Activated CD8-positive, alpha-beta T cell treated with anti-CD3 and anti-CD28 coated beads, Interleukin-2, amount 10 ng/mL, durations not matched to agents 7 days and 5 days (primary cell): ENCODE measurements around the gene RTN4R. TPM values are rescaled to one million over a fixed set of nuclear protein-coding genes. Genes with fewer than 3 reads are reported as not detected.
"Not testable (repeated sequence)": the region's sequence is repeated elsewhere in the genome, so short reads cannot be mapped to it uniquely, and the experiment has no call there.

Experiments
- ATAC-seq: fragments of 150-1000 bp; cut with Tn5 transposase; one replicate; pipeline ENCODE4 v1.10.0; 2021; ENCODE audit warnings: moderate library complexity
- CTCF ChIA-PET: fragments of 350-600 bp; sonication (Branson Sonifier 250); formaldehyde crosslinking; loops from one replicate; lab custom pipeline; 2021; ENCODE audit warnings: antibody characterized with exemption; lab: Charles Lee
- POLR2A ChIA-PET: fragments of 350-600 bp; sonication (Branson Sonifier 250); formaldehyde crosslinking; loops from one replicate; lab custom pipeline; 2021; ENCODE audit warnings: antibody characterized with exemption; lab: Charles Lee
- DNase-seq: peaks from one replicate; pipeline ENCODE4 v3.0.0-alpha.2; 2020
- H3K27ac Mint-ChIP-seq: one replicate; pipeline ENCODE4 v1.8.0; 2021; ENCODE audit warnings: mild to moderate bottlenecking, mixed read lengths
- H3K27me3 Mint-ChIP-seq: one replicate; pipeline ENCODE4 v1.8.0; 2021; ENCODE audit warnings: low read depth, mixed read lengths
- H3K36me3 Mint-ChIP-seq: one replicate; pipeline ENCODE4 v1.8.0; 2021; ENCODE audit warnings: low read depth, mixed read lengths
- H3K4me1 Mint-ChIP-seq: one replicate; pipeline ENCODE4 v1.8.0; 2021; ENCODE audit warnings: low read depth, mixed read lengths
- H3K4me3 Mint-ChIP-seq: one replicate; pipeline ENCODE4 v1.8.0; 2021; ENCODE audit warnings: mild to moderate bottlenecking, mixed read lengths
- H3K9me3 Mint-ChIP-seq: one replicate; pipeline ENCODE4 v1.8.0; 2022; ENCODE audit warnings: mixed read lengths; ENCODE audit not compliant: insufficient read depth
- total RNA-seq, 2 experiments: library from RNA; stranded (reverse); gene quantifications; one replicate each; pipeline ENCODE4 v1.2.3, GENCODE V29; 2021

Gene RTN4R
- total RNA-seq, 2 experiments from 2014 or later, result 3.7 to 3.8 TPM

- ChIA-PET POLR2A (no interaction called here), CTCF (no interaction called here)
- Mint-ChIP-seq H3K4me3 (no peak overlapping the region), H3K36me3 (no peaks in the 10 kb centered on the region), H3K4me1 (peaks cover 3% of the 10 kb centered on the region), H3K9me3 (no peaks in the 10 kb centered on the region), H3K27me3 (peaks cover 3% of the 10 kb centered on the region), H3K27ac (no peak overlapping the region)
- DNase-seq, result no peak
- no peak for ATAC-seq
These were observed 13.8 kb upstream of the RTN4R start for GRCh38 chr22:20281891-20282290.

GRCh38 chr22:20281473-20281872, 13.4 kb upstream of the RTN4R start:
- H3K36me3 Mint-ChIP-seq, DNase-seq, ATAC-seq, H3K4me3 Mint-ChIP-seq, CTCF ChIA-PET, H3K9me3 Mint-ChIP-seq, H3K4me1 Mint-ChIP-seq, H3K27ac Mint-ChIP-seq, POLR2A ChIA-PET, H3K27me3 Mint-ChIP-seq: not testable (repeated sequence)

- Mint-ChIP-seq H3K9me3 (no peaks in the 10 kb centered on the region), H3K36me3 (no peaks in the 10 kb centered on the region), H3K27ac (no peak overlapping the region), H3K27me3 (peaks cover 3% of the 10 kb centered on the region), H3K4me3 (no peak overlapping the region), H3K4me1 (peaks cover 3% of the 10 kb centered on the region)
- DNase-seq, result no peak
- ChIA-PET POLR2A (no interaction called here), CTCF (no interaction called here)
- no peak for ATAC-seq
These were observed 12.7 kb upstream of the RTN4R start for GRCh38 chr22:20280866-20281265.

GRCh38 chr22:20280163-20280562, 12.0 kb upstream of the RTN4R start:
- POLR2A ChIA-PET, ATAC-seq, H3K36me3 Mint-ChIP-seq, H3K9me3 Mint-ChIP-seq, H3K4me1 Mint-ChIP-seq, H3K4me3 Mint-ChIP-seq, DNase-seq, H3K27me3 Mint-ChIP-seq, H3K27ac Mint-ChIP-seq, CTCF ChIA-PET: not testable (repeated sequence)

GRCh38 chr22:20279662-20280134, 11.6 kb upstream of the RTN4R start:
- Mint-ChIP-seq H3K9me3 (no peaks in the 10 kb centered on the region), H3K4me1 (peaks cover 3% of the 10 kb centered on the region), H3K27ac (no peak overlapping the region), H3K27me3 (peaks cover 3% of the 10 kb centered on the region), H3K4me3 (no peak overlapping the region), H3K36me3 (no peaks in the 10 kb centered on the region)
- ChIA-PET POLR2A (no interaction called here), CTCF (no interaction called here)
- ATAC-seq (no peak), DNase-seq (no peak)

- H3K27me3 Mint-ChIP-seq, CTCF ChIA-PET, H3K27ac Mint-ChIP-seq, H3K4me1 Mint-ChIP-seq, POLR2A ChIA-PET, H3K36me3 Mint-ChIP-seq, H3K9me3 Mint-ChIP-seq, ATAC-seq, DNase-seq, H3K4me3 Mint-ChIP-seq: not testable (repeated sequence)
These were observed 10.8 kb upstream of the RTN4R start for GRCh38 chr22:20278726-20279490.

- ATAC-seq, H3K36me3 Mint-ChIP-seq, H3K9me3 Mint-ChIP-seq, H3K27me3 Mint-ChIP-seq, CTCF ChIA-PET, DNase-seq, H3K4me1 Mint-ChIP-seq, H3K4me3 Mint-ChIP-seq, POLR2A ChIA-PET, H3K27ac Mint-ChIP-seq: not testable (repeated sequence)
These were observed 10.0 kb upstream of the RTN4R start for GRCh38 chr22:20277936-20278635.

GRCh38 chr22:20276468-20276867, 8.3 kb upstream of the RTN4R start:
- ChIA-PET POLR2A (no interaction called here), CTCF (no interaction called here)
- H3K4me1 Mint-ChIP-seq, result peaks cover 3% of the 10 kb centered on the region
- no peaks in the 10 kb centered on the region for H3K9me3 Mint-ChIP-seq
- no peak for DNase-seq
- H3K4me3 Mint-ChIP-seq, result no peak overlapping the region
- no peak for ATAC-seq
- no peak overlapping the region for H3K27ac Mint-ChIP-seq
- peaks cover 3% of the 10 kb centered on the region for H3K27me3 Mint-ChIP-seq
- H3K36me3 Mint-ChIP-seq, result no peaks in the 10 kb centered on the region

- no peak overlapping the region for H3K27ac Mint-ChIP-seq
These were observed 7.7 kb upstream of the RTN4R start for GRCh38 chr22:20275836-20276235.

GRCh38 chr22:20275325-20275724, 7.2 kb upstream of the RTN4R start:
- H3K27ac Mint-ChIP-seq, H3K36me3 Mint-ChIP-seq, POLR2A ChIA-PET, H3K9me3 Mint-ChIP-seq, H3K4me3 Mint-ChIP-seq, ATAC-seq, H3K27me3 Mint-ChIP-seq, DNase-seq, H3K4me1 Mint-ChIP-seq, CTCF ChIA-PET: not testable (repeated sequence)

More at GRCh38 chr22:20275836-20276235, 7.7 kb upstream of the RTN4R start:
- peaks cover 3% of the 10 kb centered on the region for H3K4me1 Mint-ChIP-seq
- no peak overlapping the region for H3K4me3 Mint-ChIP-seq
- ATAC-seq (no peak), DNase-seq (no peak)
- ChIA-PET POLR2A (no interaction called here), CTCF (no interaction called here)
- peaks cover 3% of the 10 kb centered on the region for H3K27me3 Mint-ChIP-seq
- H3K9me3 Mint-ChIP-seq, result no peaks in the 10 kb centered on the region
- no peaks in the 10 kb centered on the region for H3K36me3 Mint-ChIP-seq

GRCh38 chr22:20274374-20274773, 6.3 kb upstream of the RTN4R start:
- POLR2A ChIA-PET, result interaction anchor here (0.6 kb wide), 1 partner anchor 10 kb away, joined by 3 read pairs; no protein-coding TSS in a partner anchor
- H3K4me3 Mint-ChIP-seq, H3K36me3 Mint-ChIP-seq, DNase-seq, H3K27ac Mint-ChIP-seq, H3K4me1 Mint-ChIP-seq, H3K27me3 Mint-ChIP-seq, H3K9me3 Mint-ChIP-seq, ATAC-seq, CTCF ChIA-PET: not testable (repeated sequence)

GRCh38 chr22:20273758-20274181, 5.7 kb upstream of the RTN4R start:
- no peak overlapping the region for H3K27ac Mint-ChIP-seq
- ATAC-seq (no peak), DNase-seq (no peak)
- H3K9me3 Mint-ChIP-seq, result no peaks in the 10 kb centered on the region
- ChIA-PET CTCF (interaction anchor here (1.1 kb wide), 1 partner anchor 117 kb away, joined by 3 read pairs; no protein-coding TSS in a partner anchor), POLR2A (interaction anchor here (0.6 kb wide), 1 partner anchor 11 kb away, joined by 3 read pairs; no protein-coding TSS in a partner anchor)
- H3K27me3 Mint-ChIP-seq, result peaks cover under 1% of the 10 kb centered on the region
- H3K4me3 Mint-ChIP-seq, result no peak overlapping the region
- H3K4me1 Mint-ChIP-seq, result peaks cover 2% of the 10 kb centered on the region
- no peaks in the 10 kb centered on the region for H3K36me3 Mint-ChIP-seq
